C4-2B (cell line): ENCODE results near the gene SIK2.

Source experiments
- CTCF ChIP-seq: fragments of 450-650 bp; conservative IDR thresholded peaks from 2 replicates; pipeline ENCODE4 v1.5.1; 2017; ENCODE audit warnings: mild to moderate bottlenecking
- ZFX ChIP-seq: fragments of 450-650 bp; IDR thresholded peaks from 2 replicates; pipeline ENCODE4 v1.6.1; 2017

GRCh38 chr11:111772535-111772934, 170.3 kb downstream of the SIK2 start:
- TF ChIP-seq CTCF = no peak
- TF ChIP-seq ZFX = no peak
